DOHH2 (cell line): ENCODE data around the gene ZC3HAV1.
"Not testable (repeated sequence)": the region's sequence is repeated elsewhere in the genome, so short reads cannot be mapped to it uniquely, and the experiment has no call there.

Experiments
- CTCF ChIP-seq: fragments of 200-600 bp; sonication (generic); IDR thresholded peaks from one replicate; pipeline ENCODE4 v1.5.1; 2014; ENCODE audit warnings: antibody characterized with exemption, mild to moderate bottlenecking, low read depth, low read length; ENCODE audit not compliant: poor library complexity, severe bottlenecking
- EZH2phosphoT487 ChIP-seq: fragments of 200-600 bp; sonication (generic); IDR thresholded peaks from 2 replicates; pipeline ENCODE4 v1.6.1; 2017; ENCODE audit warnings: borderline replicate concordance, mild to moderate bottlenecking, antibody characterized with exemption, low read length, moderate library complexity, mixed read lengths

GRCh38 chr7:139054656-139055055 is 54.9 kb downstream of the ZC3HAV1 start:
- TF ChIP-seq CTCF, EZH2phosphoT487: not testable (repeated sequence)
